ENCODE results near the gene TNIP3. TPM values are rescaled to one million over a fixed set of nuclear protein-coding genes. Genes with fewer than 3 reads are reported as not detected.

TNIP3 gene
- polyA plus RNA-seq, 1 experiment, result 0.20 TPM

DNA sequence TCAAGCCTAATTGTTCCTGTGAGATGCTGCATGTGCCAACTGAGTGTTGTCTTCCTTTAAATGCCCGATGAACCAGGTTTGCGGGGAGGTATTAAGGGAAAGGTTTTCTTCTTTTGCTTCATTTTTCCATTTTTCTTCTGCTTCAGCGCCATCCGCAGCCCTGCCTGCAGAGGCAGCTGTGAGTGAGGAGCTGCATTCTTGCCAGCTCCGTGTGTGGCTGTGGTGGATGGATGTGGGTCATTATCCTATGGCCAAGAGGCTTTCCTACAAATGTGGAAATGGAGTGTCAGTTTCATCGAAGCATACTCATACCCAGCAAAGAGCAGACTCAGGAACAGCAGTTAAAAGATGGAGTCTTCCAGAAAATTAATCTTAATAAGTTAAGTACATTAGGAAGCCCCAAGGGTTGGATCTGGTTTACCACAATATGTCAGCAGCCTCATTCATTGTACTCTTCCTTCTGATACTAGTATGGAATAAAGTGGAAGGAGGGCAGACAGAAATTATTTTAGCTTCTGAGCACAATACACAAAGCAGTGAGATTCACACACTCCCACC is 37.6 kb downstream of the TNIP3 start:
- Histone ChIP-seq H3K27me3 (ENCODE audit: control insufficient read depth, insufficient read depth, low read length) (no peaks in the 10 kb centered on the region), H3K36me3 (ENCODE audit: control insufficient read depth, insufficient read depth, low read length) (no peaks in the 10 kb centered on the region), H3K4me3 (ENCODE audit: low read depth, low read length) (no peak overlapping the region)
- POLR2A ChIA-PET, result no interaction called here
- TF ChIP-seq, protein P1, sequence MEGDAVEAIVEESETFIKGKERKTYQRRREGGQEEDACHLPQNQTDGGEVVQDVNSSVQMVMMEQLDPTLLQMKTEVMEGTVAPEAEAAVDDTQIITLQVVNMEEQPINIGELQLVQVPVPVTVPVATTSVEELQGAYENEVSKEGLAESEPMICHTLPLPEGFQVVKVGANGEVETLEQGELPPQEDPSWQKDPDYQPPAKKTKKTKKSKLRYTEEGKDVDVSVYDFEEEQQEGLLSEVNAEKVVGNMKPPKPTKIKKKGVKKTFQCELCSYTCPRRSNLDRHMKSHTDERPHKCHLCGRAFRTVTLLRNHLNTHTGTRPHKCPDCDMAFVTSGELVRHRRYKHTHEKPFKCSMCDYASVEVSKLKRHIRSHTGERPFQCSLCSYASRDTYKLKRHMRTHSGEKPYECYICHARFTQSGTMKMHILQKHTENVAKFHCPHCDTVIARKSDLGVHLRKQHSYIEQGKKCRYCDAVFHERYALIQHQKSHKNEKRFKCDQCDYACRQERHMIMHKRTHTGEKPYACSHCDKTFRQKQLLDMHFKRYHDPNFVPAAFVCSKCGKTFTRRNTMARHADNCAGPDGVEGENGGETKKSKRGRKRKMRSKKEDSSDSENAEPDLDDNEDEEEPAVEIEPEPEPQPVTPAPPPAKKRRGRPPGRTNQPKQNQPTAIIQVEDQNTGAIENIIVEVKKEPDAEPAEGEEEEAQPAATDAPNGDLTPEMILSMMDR (IDR thresholded peaks at IDR 0.05; ENCODE audit: insufficient read depth, low read depth, low read length), result no peak
- CTCF ChIA-PET, result no interaction called here
- DNase-seq (ENCODE audit: low read depth), result no peak

DNA sequence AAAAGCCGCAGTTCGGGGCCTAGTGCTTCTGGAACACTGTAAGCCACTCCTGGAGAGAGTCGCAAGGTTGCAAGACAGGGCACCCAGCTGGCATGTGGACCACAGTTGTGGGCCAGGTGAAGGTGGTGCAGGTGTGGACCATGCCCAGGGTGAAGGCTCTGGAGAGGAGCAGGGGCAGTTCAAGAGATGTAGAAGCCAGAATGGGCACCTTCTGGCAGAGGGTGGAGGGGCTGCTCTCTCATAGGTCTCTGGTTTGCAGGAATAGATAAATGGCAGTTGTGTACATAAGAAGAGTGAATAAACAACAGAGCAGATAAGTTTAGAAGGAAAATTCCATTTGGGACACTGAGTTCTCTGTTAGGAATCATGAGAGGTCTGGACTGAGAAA is 38.6 kb downstream of the TNIP3 start:
- TF ChIP-seq, protein P1 (IDR thresholded peaks at IDR 0.05; ENCODE audit: insufficient read depth, low read depth, low read length), result no peak
- no peaks in the 10 kb centered on the region for H3K27me3 ChIP-seq (ENCODE audit: control insufficient read depth, insufficient read depth, low read length)
- ChIA-PET CTCF (no interaction called here), POLR2A (no interaction called here)
- no peak overlapping the region for H3K4me3 ChIP-seq (ENCODE audit: low read depth, low read length)
- DNase-seq (ENCODE audit: low read depth), result no peak
- H3K36me3 ChIP-seq (ENCODE audit: control insufficient read depth, insufficient read depth, low read length), result no peaks in the 10 kb centered on the region

DNA sequence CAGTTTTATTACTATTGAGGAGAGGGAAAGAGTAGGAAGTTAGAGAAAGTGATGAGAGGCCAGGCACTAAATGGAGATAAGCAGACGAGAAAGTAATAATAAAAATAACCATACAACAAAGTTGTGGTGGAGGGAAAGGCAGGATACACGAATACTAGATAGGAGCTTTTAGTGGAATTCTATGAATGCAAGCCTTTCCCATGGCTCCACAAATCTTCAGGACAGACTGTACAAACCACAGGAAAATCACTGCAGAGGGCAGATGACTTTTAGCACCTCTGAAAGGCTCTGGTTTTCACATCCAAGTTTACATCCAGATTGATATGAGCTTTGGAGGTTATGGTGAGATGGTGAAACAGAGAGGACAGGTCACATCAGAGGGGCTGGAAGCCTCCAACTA is 41.5 kb downstream of the TNIP3 start:
- CTCF ChIA-PET, result interaction anchor here (1.0 kb wide), 1 partner anchor 9 kb away, joined by 3 read pairs; no protein-coding TSS in a partner anchor
- H3K27me3 ChIP-seq (ENCODE audit: control insufficient read depth, insufficient read depth, low read length), result no peaks in the 10 kb centered on the region
- TF ChIP-seq, protein P1 (IDR thresholded peaks at IDR 0.05; ENCODE audit: insufficient read depth, low read depth, low read length), result no peak
- H3K36me3 ChIP-seq (ENCODE audit: control insufficient read depth, insufficient read depth, low read length), result no peaks in the 10 kb centered on the region
- no peak overlapping the region for H3K4me3 ChIP-seq (ENCODE audit: low read depth, low read length)
- DNase-seq (ENCODE audit: low read depth), result no peak
- POLR2A ChIA-PET, result no interaction called here

DNA sequence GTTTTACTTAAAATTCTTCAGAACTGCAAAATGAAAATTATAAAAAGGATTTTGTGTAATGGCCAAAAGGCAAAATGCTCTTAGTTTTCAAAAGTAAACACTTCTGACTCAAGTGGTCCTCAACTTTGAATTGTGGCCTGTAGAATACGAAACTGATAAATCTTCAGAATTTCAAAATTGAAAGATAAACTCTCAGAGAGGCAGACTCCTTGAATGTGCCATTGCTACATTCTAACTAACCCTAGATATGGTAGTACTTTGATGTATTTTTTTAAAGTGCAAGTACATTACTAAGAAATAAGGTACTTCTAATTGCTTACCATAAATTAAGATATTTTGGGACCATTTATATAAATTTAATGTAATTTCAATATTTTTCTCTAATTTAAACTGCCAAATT is 44.4 kb downstream of the TNIP3 start:
- no peaks in the 10 kb centered on the region for H3K36me3 ChIP-seq (ENCODE audit: control insufficient read depth, insufficient read depth, low read length)
- peaks cover 2% of the 10 kb centered on the region; the same call in 1 of the 2 replicates for H3K27me3 ChIP-seq (ENCODE audit: control insufficient read depth, insufficient read depth, low read length)
- POLR2A ChIA-PET, result interaction anchor here (0.6 kb wide), 1 partner anchor 16 kb away, joined by 4 read pairs; no protein-coding TSS in a partner anchor
- CTCF ChIA-PET, result interaction anchor here (0.9 to 1.4 kb wide), 3 partner anchors 12 to 73 kb away, joined by 3 read pairs; no protein-coding TSS in a partner anchor
- no peak for DNase-seq (ENCODE audit: low read depth)
- TF ChIP-seq, protein P1 (IDR thresholded peaks at IDR 0.05; ENCODE audit: insufficient read depth, low read depth, low read length), result no peak
- no peak overlapping the region for H3K4me3 ChIP-seq (ENCODE audit: low read depth, low read length)

DNA sequence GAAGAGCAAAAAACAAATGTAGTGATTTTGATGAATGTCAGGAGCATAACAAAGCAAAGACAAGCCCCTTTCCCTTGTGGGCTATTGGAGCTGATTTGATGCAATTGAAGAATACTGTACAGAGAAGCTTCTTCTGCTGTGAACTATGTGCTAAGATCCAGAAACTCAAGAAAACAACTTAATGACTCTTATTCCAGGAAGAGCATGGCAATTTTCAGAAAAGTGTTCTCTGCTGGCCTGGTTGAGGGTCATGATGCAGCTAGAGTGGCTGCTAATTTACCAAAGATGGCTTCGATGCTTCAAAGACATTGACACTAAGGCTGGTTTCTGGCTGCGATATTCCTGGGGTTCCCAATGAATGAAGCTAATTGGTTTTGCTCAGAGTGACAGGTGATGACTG is 45.8 kb downstream of the TNIP3 start:
- TF ChIP-seq, protein P1 (IDR thresholded peaks at IDR 0.05; ENCODE audit: insufficient read depth, low read depth, low read length), result no peak
- peaks cover 2% of the 10 kb centered on the region; the same call in 1 of the 2 replicates for H3K27me3 ChIP-seq (ENCODE audit: control insufficient read depth, insufficient read depth, low read length)
- ChIA-PET CTCF (interaction anchor here (1.1 to 1.2 kb wide), 2 partner anchors 47 to 190 kb away, joined by 3 to 4 read pairs; no protein-coding TSS in a partner anchor), POLR2A (no interaction called here)
- H3K36me3 ChIP-seq (ENCODE audit: control insufficient read depth, insufficient read depth, low read length), result no peaks in the 10 kb centered on the region
- DNase-seq (ENCODE audit: low read depth), result no peak
- H3K4me3 ChIP-seq (ENCODE audit: low read depth, low read length), result no peak overlapping the region

Measured in BJ (cell line).